SH-SY5Y (cell line): ENCODE results near the gene CAMK2A.

Experiments
- GATA2 ChIP-seq: IDR thresholded peaks from 2 replicates; pipeline ENCODE4 v1.6.1; 2011; ENCODE audit warnings: mild to moderate bottlenecking, low read depth, low read length
- GATA3 ChIP-seq: IDR thresholded peaks from 2 replicates; pipeline ENCODE4 v1.6.1; 2011; ENCODE audit warnings: low read depth, mild to moderate bottlenecking, low read length, moderate library complexity

- TF ChIP-seq GATA2: no peak
- TF ChIP-seq GATA3: no peak
Measured at GRCh38 chr5:150211156-150212030, 78.2 kb downstream of the CAMK2A start.
